Measurements from ENCODE around the gene SYNGR1.
"Not testable (repeated sequence)": the region's sequence is repeated elsewhere in the genome, so short reads cannot be mapped to it uniquely, and the experiment has no call there.

SYNGR1 gene

DNA sequence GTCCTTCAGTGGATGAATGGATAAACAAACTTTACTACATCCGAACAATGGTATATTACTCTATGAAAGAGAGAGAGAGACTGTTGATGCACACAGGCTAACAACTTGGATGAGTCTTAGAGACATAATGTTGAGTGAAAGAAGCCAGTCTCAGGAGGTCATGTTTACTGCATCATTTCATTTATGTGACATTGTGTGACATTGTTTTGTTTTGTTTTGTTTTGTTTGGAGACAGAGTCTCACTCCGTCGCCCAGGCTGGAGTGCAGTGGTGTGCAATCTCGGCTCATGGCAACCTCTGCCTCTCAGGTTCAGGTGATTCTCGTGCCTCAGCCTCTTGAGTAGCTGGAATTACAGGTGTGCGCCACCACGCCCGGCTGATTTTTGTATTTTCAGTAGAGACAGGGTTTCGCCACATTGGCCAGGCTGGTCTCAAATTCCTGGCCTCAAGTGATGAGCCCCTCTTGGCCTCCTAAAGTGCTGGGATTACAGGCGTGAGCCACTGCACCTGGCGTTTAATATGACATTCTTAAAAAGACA is 62.1 kb downstream of the SYNGR1 start:
- not testable (repeated sequence) for DNase-seq

DNA sequence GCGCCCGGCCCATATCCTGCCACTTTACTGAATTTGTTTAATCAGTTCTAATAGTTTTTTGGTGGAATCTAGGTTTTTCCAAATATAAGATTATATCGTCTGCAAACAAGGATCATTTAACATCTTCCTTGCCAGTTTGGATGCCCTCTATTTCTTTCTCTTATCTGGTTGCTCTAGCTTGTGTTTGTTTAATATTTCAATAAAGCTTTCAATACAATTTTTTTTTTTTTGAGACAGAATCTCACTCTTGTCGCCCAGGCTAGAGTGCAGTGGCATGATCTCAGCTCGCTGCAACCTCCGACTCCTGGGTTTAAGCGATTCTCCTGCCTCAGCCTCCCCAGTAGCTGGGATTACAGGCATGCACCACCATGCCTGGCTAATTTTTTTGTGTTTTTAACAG is 63.4 kb downstream of the SYNGR1 start:
- DNase-seq: not testable (repeated sequence)

DNA sequence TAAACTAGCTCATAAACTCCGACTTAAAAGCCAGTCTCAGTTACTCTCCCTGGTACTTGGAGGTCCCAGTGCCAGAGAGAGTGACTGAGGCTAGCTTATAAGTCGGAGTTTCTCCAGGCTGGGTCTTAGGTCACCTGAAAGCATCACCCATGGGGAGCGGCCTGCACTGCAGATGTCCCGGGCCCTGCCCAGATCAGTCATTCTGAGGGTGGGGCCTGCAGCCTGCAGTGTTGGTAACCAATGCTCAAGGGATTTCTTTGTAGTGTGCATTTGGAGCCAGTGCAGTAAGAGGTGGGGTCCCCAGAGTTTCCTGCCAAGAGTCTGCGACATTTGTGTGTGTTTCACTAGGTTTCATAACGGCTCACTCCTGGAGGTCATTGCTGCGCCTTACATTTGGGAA is 64.6 kb downstream of the SYNGR1 start:
- DNase-seq: no peak

DNA sequence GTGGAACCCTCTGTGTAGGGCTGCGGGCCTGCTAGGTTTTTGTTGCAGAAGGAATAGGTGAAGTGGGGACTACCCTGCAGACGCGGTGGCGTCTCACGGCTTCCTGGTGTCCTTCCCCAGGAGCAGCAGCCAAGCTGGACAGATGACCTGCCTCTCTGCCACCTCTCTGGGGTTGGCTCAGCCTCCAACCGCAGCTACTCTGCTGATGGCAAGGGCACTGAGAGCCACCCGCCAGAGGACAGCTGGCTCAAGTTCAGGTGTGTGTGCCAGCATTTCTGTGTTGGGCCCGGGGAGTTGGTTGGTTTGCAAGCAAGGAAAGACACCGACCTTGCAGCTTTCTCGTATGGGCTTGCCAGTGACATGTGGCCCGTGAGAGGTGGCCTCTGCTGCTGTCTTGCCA is 65.1 kb downstream of the SYNGR1 start:
- no peak for DNase-seq

DNA sequence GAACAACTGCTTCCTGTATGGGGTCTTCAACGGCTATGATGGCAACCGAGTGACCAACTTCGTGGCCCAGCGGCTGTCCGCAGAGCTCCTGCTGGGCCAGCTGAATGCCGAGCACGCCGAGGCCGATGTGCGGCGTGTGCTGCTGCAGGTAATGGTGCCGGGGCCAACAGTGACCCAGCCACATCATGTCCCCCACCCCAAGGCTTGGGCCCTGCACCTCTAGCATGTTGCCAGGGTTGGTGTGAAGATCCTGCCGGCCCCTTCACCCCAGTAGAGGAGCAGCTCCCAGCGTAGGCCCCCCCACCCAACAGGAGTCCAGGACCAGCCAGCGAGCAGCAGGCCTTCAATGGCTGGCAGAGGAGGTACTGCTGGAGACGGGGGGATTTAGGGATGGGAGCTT is 65.7 kb downstream of the SYNGR1 start:
- DNase-seq: no peak

DNA sequence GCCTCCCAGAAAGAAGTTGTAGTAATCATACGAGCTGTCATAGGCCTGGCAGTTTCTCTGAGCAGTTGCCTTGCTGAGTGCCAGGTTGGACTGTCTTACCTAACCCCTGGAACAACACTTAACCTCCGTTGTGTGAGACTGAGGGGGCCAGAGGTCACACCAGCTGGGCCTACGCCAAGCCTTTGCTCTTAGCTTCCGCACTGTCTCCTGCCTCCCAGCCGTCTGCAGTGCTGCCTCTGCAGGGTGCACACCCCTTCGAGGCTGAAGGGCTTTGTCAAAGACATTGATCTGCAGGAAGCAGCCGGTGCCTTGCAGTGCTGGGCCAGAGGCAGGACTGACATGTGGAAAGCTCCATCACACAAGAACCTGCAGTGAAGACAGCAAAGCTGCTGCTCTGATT is 66.5 kb downstream of the SYNGR1 start:
- no peak for DNase-seq

DNA sequence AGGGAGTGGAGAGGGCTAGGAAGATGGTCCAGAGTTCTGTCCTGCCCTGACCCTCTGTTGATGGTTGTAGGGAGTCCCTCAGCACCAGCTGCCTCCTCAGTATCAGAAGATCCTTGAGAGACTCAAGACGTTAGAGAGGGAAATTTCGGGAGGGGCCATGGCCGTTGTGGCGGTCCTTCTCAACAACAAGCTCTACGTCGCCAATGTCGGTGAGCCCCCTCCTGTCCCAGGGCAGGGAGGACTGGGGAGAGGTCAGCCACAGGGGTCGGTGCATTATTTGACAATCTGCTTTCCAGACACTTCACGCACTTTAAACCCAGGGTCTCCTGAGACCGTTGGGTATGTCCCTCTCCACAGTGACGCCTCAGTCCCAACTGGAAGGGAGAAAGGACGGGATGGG is 67.8 kb downstream of the SYNGR1 start:
- DNase-seq: no peak

DNA sequence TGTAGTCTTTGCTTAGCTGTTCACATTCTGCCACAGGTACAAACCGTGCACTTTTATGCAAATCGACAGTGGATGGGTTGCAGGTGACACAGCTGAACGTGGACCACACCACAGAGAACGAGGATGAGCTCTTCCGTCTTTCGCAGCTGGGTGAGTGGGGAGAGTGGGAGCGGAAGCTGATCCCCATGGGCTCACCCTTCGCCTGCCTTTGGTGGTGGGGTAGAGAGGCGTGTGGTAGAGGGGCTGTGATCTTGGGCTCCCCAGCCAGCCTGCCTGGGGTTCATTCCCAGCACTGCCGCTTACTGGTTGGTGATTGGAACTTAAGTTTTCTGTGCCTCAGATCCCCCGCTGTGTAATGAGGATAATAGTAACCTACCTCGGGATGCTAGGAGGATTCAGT is 68.9 kb downstream of the SYNGR1 start:
- DNase-seq: no peak

DNA sequence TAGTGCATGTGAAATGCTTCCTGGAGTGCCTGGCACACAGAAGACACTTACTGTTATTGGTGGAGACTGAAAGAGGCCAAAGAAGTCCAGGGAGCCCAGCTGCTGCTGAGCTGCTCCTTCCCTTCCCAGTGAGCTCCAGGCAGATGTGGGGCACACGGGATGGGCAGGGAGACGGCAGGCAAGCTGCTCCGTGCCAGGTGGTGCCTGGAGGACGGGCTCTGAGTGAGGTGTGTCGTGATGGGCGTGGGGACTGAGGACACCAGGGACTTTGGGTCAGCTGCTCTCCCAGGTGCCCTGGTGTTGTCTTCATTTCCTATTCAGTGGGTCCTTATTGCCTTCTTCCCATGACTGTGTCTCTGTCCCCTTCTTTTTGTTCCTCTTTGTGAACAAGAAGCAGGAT is 69.3 kb downstream of the SYNGR1 start:
- no peak for DNase-seq

DNA sequence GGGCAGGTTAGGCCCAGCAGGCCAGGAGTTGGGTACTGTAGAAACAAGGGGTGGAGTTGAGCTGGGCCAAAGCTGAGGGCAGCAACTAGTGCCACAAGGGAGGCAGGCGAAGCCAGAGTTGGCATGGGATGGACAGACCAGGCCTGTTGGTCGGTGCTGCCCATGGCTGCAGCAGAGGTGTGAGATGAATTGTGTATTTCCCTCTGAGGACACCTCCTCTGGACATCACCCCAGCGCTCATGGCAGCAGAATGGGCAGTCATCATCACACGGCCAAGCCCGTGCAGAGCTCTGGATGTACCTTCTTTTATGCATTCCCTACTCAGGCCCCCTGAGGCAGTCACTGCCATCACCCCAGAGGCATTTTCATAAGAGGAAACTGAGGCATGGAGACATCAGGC is 70.1 kb downstream of the SYNGR1 start:
- DNase-seq: no peak

DNA sequence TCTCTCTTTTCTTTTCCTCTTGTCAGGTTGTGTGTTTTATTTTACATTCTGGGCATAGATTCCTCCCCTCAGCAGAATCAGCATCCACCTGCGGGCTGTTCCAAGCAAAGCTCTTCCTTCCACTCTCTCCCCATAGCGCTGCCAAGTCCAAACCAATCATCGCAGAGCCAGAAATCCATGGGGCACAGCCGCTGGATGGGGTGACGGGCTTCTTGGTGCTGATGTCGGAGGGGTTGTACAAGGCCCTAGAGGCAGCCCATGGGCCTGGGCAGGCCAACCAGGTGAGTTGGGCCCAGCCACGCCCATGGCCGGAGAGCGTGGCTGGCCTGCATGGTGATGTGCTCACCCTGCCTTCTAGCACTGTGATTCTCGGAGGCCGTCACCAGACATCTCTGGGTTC is 71.9 kb downstream of the SYNGR1 start:
- no peak for DNase-seq

DNA sequence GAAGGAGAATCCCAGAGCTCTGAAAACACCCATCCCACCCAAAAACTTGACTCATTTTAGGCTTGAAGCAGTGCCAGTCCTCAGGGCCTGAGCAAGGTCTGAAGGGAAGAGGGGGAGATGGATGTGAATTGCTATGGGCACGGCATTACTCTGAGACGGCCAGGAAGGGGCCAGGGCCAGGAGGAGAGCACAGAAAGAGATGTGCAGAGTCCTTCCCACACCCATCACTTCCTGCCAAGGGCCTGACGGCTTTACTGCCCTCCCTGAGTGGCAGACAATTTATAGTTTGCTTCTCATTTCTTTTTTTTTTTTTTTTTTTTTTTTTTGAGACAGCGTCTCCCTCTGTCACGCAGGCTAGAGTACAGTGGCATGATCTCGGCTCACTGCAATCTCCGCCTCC is 72.3 kb downstream of the SYNGR1 start:
- no peak for DNase-seq

DNA sequence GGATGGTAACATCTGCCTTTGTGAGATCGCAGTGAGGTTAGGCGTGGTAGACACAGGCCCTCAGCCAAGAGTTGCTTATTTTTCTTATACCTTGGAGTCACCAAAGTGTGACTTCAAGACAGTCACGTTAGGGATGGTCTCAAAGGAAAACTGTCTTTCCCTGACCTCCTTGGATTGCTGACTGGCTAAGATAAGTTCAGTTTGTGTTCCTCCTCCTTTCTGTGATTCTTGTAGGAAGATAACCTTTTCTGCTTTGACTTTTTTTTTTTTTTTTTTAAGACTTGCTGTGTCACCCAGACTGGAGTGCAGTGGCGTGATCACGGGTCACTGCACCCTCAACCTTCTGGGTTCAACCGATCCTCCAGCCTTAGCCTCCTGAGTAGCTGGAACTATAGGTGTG is 72.9 kb downstream of the SYNGR1 start:
- DNase-seq: no peak

DNA sequence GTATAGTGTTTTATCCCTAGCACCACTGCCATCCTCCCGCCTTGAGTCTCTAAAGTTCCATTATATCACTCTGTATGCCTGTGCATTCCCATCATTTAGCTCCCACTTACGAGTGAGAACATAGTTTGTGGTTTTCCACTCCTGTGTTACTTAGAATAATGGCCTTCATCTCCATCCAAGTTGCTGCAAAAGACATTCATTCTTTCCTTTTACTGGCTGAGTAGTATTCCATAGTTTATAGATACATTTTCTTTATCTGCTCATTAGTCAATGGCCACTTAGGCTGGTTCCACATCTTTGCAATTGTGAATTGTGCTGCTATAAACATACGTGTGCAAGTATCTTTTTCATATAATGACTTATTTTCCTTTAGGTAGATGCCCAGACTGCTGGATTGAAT is 74.2 kb downstream of the SYNGR1 start:
- no peak for DNase-seq

DNA sequence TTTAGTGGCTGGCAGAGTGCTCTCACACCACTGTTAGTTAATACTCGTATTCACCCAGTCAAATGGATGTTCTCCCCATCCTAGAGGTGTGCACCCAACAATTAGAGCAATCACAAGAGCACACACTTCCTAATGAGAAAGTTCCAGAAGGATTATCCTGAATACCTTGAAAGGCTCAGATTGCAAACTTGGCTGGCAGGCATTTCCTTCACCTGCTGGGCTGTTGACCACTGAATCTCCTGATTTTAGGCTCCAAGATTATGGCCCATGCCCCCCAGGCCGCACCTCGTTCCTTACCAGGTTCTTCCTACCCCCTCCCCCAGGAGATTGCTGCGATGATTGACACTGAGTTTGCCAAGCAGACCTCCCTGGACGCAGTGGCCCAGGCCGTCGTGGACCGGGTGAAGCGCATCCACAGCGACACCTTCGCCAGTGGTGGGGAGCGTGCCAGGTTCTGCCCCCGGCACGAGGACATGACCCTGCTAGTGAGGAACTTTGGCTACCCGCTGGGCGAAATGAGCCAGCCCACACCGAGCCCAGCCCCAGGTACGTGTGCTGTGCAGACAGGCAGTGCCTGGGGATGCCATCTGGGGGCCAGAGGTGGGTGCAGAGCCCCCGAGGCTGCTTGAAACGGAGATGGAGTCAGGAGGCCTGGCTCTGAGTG is 76.7 kb downstream of the SYNGR1 start:
- no peak for DNase-seq

DNA sequence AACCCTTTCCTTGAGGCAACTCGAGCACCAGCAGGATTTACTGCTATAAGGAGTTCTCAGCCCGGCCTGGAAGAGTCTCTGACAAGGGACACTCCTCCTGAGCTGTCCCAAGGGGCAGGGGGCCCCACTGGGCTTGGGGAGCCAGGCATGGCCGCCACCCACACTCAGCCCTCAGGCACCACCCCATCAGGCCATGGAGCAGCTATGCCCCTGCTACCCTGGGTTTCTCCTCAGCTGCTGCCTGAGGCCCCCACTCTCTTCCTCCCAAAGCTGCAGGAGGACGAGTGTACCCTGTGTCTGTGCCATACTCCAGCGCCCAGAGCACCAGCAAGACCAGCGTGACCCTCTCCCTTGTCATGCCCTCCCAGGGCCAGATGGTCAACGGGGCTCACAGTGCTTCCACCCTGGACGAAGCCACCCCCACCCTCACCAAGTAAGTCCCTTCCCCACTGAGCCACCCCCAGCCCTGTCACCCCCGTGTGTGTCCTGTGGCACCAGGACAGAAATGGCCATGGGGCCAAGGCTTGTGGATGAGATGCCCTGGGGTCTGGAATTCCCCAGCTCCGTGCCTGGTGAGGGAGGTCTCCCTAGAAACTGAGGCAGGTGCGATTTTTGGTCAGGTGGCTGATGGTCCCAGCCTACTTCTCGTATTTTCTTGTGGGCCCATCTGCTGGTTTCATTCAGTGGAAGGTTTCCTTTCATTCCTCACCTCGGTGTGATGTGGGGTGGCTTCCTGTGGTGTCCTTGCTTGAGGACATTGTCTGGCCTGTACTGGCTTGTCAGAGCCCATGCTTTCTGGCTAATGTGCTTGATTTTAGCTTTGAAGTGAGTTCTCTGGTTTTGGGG is 78.2 kb downstream of the SYNGR1 start:
- no peak for DNase-seq

DNA sequence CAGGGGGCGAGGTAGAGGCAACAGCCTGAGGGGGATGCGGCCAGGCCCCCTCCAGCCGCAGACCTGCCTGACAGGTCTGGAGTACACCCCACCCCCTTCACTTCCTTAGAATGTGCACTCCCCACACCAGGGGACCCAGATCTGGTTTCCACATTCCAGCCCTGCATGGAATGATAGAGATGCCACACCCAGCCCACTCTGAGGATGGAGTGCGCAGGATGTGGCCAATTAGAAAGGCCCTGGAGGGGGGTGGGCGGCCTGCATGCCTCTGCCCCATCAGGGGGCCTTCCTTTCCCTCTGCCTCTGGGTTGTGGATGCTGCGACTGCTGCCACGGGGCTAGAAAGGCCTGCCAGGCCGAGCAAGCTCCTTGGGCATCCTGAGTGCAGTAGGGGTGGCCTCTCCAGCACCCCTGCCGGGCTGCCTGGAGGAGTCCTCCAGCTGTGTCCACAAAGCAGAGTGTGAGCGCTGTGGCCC is 78.8 kb downstream of the SYNGR1 start:
- no peak for DNase-seq

DNA sequence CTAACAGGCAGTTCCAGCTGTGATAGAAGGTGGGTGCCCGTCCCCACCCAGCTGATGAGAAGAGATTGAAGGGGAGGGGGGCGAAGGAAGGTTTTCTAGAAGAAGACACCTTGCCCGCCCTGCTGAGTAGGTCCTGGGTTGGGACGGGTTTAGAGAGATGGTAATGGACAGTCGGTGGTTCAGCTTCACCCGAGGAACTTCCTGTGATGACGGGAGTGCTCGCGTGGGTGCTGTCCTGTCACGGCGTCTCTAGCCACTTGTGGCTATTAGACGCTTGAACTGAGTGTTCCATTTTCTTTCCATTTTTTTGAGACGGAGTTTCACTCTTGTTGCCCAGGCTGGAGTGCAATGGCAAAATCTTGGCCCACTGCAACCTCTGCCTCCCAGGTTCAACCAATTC is 79.4 kb downstream of the SYNGR1 start:
- no peak for DNase-seq

DNA sequence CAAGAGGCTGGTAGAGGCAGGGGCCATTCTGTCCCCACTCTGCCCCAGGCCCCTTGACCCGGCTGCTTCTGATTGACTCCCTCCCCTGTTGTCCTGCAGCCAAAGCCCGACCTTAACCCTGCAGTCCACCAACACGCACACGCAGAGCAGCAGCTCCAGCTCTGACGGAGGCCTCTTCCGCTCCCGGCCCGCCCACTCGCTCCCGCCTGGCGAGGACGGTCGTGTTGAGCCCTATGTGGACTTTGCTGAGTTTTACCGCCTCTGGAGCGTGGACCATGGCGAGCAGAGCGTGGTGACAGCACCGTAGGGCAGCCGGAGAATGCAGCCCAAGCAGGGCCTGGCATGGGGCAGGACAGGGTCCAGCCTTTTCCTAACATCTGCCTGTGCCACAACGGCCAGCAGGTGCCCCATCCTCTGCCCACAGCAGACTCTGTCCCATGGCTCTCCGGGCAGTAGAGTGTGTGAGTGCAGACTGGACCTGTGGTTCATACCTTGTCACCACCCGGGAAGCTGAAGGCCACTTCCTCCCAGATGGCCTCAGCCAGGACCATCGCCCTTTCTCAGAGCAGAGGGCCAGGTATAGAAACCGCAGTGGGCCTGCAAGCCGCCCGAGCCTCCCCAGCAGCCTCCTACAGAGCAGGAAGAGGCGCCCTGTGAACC is 80.3 kb downstream of the SYNGR1 start:
- no peak for DNase-seq

DNA sequence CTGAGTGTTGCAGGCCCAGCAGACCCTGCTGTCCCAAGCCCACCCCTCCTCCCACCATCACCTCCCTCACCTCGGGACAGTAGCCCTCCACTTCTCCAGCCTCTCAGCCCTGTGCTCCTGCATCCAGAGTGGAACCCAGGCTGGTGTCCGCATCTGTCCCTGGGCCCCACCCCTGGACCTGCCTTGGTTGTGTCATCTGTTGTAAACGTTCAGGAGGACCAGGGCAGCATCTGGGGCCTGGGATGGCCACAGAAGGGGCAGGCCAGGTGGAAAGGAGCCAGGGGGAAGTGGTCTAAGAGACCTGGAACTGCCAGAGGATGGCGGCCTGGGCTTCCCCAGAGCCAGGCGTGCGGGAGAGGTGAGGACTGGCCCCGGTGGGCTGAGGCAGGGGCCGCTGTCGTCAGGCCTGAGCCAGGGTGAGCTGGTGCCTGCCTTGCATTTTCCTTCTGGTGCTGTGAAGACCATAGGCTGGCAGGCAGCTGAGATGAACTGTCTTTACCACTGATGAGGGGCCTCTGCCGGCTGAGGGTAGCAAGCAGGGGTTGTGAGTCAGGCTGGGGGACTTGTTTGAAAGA is 80.9 kb downstream of the SYNGR1 start:
- no peak for DNase-seq

DNA sequence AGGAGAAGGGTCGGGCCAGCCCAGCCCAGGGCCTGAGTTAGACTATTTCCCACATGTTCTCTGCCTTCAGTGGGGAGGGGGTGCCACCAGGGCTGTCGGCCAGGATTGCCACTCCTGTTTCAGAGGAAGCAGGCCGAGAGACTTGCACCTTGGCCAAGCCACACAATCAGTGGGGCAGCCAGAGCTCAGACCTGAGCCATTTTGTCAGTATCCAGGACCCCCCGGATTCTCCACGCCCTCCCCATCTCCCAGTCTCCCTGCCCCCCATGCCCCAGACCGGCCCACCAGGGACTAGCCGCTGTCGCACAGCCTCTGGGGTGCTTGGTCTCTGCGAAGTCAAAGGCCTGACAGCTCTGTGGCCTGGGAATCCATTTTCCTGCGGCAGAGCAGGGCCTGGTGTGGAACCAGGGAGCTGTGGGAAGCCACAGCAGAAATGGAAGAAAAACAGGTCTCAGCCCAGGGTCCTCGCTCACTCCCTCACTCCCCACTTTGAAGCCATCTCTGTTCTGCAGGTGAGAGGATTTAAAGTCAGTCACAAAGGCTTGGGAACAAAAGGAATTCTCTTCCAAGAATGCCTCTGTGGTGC is 81.5 kb downstream of the SYNGR1 start:
- DNase-seq: no peak

DNA sequence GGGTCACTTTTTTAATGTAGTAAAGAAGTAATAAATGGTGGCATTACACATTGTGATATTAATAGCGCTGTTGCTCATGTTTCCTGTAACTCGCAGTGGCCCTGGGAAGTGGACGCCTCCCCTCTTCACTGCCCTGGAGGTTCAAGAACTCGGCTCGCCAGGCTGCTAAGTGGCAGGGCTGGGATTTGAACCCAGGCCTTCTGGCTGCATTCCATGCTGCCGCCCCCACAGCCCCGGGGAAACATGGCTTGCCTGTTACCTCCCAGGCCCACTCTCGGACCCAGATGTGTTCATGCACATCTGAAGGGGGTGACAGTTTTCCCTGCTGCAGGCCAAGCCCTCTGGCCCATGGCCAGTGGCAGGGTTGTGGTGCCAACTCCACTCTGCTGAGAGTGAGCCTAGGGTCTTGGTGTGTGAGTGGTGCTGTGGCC is 82.0 kb downstream of the SYNGR1 start:
- no peak for DNase-seq

DNA sequence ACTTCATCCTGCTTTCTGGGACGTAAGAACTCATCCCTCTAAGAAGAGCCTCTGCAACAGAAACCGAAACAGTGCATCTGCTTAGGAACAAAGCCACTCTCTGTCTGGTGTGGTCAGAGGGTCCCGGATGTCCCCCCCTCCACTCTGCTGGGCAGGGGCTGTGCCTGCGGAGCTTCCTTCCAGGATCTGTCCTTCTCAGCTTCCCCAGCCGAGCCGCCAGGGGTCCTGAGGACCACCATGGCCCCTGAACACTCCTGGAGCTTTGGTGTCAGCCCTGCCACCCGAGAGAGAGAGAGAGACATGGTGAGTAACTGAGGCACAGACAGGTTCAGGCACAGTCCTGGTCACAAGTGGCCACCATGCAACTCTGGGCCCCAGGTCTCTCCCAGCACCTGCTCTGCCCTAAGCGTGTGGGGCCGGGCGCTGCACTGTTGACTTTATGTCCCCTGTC is 82.6 kb downstream of the SYNGR1 start:
- DNase-seq: no peak

Data from NCI-H1436 (cell line).